NT2/D1 (cell line): ENCODE results near the gene CALR3.

Source experiments
- DNase-seq: peaks from one replicate; pipeline ENCODE4 v3.0.0-alpha.2; 2011; ENCODE audit warnings: low read depth, low spot score
- H3K27me3 ChIP-seq: 2 replicates; pipeline ENCODE4 v1.6.0; 2011; ENCODE audit warnings: mild to moderate bottlenecking; ENCODE audit not compliant: insufficient read length, insufficient read depth
- H3K36me3 ChIP-seq: 2 replicates; pipeline ENCODE4 v1.6.1; 2011; ENCODE audit warnings: mild to moderate bottlenecking, low read length, mixed read lengths; ENCODE audit not compliant: insufficient read depth, insufficient read length
- H3K4me1 ChIP-seq: 2 replicates; pipeline ENCODE4 v1.5.1; 2011; ENCODE audit not compliant: insufficient read depth, insufficient read length
- H3K4me3 ChIP-seq: 2 replicates; pipeline ENCODE4 v1.5.1; 2011; ENCODE audit warnings: low read depth; ENCODE audit not compliant: insufficient read length
- H3K9ac ChIP-seq: 2 replicates; pipeline ENCODE4 v1.6.0; 2011; ENCODE audit warnings: low read depth; ENCODE audit not compliant: insufficient read length
- H3K9me3 ChIP-seq: 2 replicates; pipeline ENCODE4 v1.5.1; 2011; ENCODE audit warnings: mild to moderate bottlenecking, low read length; ENCODE audit not compliant: insufficient read depth
- SUZ12 ChIP-seq: IDR thresholded peaks from 2 replicates; pipeline ENCODE4 v1.6.1; 2011; ENCODE audit not compliant: insufficient read length, insufficient read depth; ENCODE audit errors: extremely low read depth
- YY1 ChIP-seq: IDR thresholded peaks from 2 replicates; pipeline ENCODE4 v1.6.1; 2011; ENCODE audit not compliant: insufficient read length, insufficient read depth
- ZNF274 ChIP-seq: IDR thresholded peaks from 2 replicates; pipeline ENCODE4 v1.6.1; 2011; ENCODE audit warnings: mild to moderate bottlenecking, low read depth, low read length

The CALR3 gene

DNA sequence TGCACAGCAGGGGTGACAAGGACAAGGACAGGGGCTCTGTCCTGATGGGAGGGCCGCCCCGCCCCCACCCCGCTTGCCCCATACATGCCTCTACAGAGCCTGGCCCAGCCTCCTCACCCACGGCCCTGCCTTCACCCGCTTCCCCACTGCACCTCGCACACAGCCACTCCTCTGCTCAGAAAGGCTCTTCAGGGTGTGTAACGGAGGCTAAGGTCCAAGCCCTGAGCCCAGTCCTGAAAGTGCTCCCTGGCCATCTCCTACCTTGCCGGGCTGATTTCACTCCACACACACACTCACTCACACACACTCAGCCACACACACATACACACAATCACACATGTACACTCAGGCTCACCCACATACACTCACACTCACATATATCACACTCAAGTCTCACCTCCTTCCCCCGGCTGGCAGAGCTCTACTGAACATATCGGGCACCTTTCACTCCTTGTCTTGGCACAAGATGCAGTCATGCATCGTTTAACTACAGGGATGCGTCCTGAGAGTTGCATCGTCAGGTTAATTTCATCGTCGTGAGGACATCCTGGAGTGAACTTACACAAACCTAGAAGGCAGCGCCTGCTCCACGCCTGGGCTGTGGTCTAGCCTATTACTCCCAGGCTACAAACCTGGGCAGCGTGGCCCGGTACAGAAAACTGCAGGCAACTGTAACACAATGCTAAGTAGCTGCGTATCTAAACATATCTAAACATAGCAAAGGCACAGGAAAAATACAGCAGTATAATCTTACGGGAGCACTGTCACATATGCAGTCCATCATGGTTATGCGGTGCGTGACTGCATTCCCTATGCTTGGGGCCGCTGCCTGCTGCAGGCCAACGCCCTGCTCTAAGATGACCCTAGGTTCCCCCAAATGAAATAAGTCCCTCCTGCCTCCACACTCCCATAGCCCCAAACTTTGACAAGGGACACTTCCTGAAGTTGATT, 37.3 kb downstream of the CALR3 start:
- Histone ChIP-seq H3K4me3 (no peak overlapping the region), H3K4me1 (peaks cover 38% of the 10 kb centered on the region)
- DNase-seq: no peak

DNA sequence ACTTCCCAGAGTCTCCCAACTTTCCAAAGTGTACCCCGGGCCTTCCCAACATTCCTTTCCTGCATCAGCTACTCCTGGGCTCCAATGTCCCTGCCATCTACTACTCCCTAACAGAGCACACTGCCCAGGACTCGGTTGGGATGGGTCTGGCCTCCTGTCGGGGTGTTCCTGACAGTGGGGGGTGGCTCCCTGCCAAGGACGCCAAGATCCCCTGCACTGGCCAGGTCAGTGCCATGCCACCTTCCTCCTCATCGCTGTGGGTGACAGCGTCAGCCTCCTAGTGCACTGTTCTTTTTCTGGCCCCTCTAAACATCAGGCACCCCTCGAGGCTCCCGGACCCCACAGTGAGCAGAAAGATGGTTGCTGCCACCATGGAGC, 38.0 kb downstream of the CALR3 start:
- peaks cover 34% of the 10 kb centered on the region for H3K4me1 ChIP-seq
- no peaks in the 10 kb centered on the region for H3K9me3 ChIP-seq
- H3K9ac ChIP-seq: peak overlapping the region; percentile 11
- no peak overlapping the region for H3K4me3 ChIP-seq
- TF ChIP-seq ZNF274 (no peak), SUZ12 (no peak), YY1 (no peak)
- H3K36me3 ChIP-seq: peaks cover 9% of the 10 kb centered on the region
- no peak for DNase-seq
- H3K27me3 ChIP-seq: no peaks in the 10 kb centered on the region

More for the DNA sequence above, 37.3 kb downstream of the CALR3 start:
- TF ChIP-seq SUZ12 (no peak), ZNF274 (no peak), YY1 (no peak)
- peaks cover 13% of the 10 kb centered on the region for H3K36me3 ChIP-seq
- H3K9me3 ChIP-seq: no peaks in the 10 kb centered on the region
- H3K9ac ChIP-seq: peak overlapping the region; percentile 47
- no peaks in the 10 kb centered on the region for H3K27me3 ChIP-seq

DNA sequence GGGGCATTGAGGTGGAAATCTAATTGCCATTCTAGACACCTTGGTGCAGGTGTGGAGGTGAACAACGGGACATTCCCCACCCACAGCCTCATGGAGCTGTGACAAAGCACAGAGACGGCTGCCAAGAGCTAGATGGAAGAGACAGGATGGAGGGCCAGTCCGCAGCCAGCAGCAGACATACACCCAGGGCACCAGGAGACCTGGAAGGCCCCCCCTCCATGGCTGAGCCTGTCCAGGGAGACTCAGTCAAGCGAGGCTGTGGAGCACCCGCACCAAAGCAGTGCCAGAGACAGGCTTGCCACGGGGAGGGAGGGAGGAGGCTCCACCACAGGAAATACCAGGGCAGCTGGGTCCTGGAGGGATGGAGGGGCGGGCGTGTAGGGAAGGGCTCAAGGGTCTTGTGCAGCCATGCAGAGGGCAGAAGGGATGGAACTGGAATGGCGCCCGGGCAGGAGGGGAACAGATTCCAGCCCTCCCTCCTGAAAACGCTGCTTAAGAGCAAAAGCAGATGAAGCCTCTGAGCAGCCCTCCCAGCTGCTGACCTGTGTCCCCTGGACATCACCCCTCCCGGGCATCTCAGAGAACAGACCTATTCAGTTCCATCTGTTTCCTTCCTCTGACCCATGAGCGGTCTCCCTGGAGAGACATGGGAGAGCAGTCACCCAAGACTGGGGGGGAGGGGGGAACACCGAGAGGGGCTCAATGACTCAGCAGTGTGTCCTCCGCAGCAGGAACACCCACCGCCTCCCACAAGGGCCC, 38.6 kb downstream of the CALR3 start:
- H3K36me3 ChIP-seq: peaks cover 4% of the 10 kb centered on the region
- H3K27me3 ChIP-seq: no peaks in the 10 kb centered on the region
- DNase-seq: no peak
- H3K4me3 ChIP-seq: no peak overlapping the region
- H3K9ac ChIP-seq: peak overlapping the region; percentile 11
- TF ChIP-seq ZNF274: no peak
- TF ChIP-seq YY1: no peak
- no peaks in the 10 kb centered on the region for H3K9me3 ChIP-seq
- H3K4me1 ChIP-seq: peaks cover 30% of the 10 kb centered on the region

DNA sequence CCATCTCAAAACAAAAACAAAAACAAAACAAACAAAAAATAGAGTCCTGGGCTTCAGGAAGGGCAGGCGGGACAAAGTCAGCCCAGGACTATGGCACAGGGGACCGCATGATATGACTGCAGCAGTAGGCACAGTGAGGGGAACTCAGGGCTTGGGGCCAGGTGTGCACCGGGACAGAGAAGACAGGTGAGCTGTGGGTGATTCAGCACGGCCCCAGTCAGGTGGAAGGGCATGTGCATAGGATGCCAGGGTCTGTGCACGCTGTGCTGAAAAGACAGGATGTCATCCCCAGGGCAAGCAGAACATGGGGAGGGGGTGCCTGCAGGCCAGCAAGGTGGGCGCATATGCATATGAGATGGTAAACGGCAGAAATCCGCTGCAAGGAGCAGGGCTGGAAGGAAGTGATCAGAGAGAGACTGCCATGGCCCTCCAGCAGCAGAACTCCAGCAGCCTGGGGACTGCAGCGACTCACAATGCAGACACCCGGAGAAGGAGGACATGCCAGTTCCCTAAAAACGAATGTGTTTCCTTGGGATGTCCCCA, 39.2 kb downstream of the CALR3 start:
- no peak for TF ChIP-seq YY1
- TF ChIP-seq SUZ12: no peak
- no peak for TF ChIP-seq ZNF274
- no peak for DNase-seq
- Histone ChIP-seq H3K4me3 (no peak overlapping the region), H3K4me1 (peaks cover 30% of the 10 kb centered on the region), H3K36me3 (peaks cover 4% of the 10 kb centered on the region), H3K9ac (peak overlapping the region; percentile 11), H3K9me3 (no peaks in the 10 kb centered on the region), H3K27me3 (no peaks in the 10 kb centered on the region)

DNA sequence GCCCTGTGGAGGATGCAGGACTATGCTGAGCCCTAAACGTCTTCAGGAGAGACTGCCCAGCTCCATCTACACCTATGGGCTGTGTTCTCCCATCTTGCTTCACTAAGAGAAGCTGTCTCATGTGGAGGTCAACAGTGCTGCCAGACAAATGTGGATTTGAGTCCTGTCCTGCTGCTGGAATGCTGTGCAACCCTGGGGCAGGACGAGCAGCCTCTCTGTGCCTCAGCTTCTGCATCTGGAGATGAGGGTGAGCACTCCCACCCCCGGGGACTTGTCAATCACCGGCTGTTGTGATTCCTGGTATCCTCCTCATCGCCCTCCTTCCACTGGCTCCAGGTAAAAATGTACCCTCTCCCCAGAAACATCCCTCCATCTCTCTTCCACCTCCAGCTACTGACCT, 40.5 kb downstream of the CALR3 start:
- no peak overlapping the region for H3K9ac ChIP-seq
- H3K36me3 ChIP-seq: peaks cover 4% of the 10 kb centered on the region
- TF ChIP-seq ZNF274: no peak
- TF ChIP-seq YY1: no peak
- TF ChIP-seq SUZ12: no peak
- H3K9me3 ChIP-seq: no peaks in the 10 kb centered on the region
- no peaks in the 10 kb centered on the region for H3K27me3 ChIP-seq
- H3K4me1 ChIP-seq: peaks cover 30% of the 10 kb centered on the region
- no peak overlapping the region for H3K4me3 ChIP-seq
- DNase-seq: no peak

DNA sequence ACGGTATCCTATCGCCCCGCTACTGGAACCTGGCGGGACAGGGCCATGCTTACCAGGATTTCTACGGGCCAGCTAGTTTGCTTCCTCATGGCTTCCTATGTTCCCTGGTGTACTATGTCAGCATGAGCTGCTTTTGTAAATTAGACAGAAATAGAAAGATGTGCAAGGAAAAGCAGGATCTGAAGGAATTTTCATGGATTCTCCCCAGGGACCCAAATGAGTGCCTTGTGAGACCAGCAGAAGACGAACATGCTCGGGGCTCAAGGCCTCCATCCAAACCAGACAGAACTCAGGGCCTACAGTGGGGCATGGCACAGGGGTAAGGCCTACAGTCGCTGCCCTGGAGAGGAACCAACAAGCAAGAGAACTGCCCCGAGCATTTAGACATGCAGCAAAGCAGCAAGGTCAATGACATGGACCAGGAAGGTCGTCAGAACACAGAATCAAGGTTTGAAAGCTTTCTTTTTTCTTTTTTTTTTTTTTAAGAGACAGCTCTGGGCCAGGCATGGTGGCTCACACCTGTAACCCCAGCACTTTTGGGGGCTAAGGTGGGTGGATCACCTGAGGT, 41.5 kb downstream of the CALR3 start:
- H3K36me3 ChIP-seq: peaks cover 4% of the 10 kb centered on the region
- no peak for DNase-seq
- no peaks in the 10 kb centered on the region for H3K9me3 ChIP-seq
- no peak overlapping the region for H3K9ac ChIP-seq
- no peak overlapping the region for H3K4me3 ChIP-seq
- H3K4me1 ChIP-seq: peaks cover 29% of the 10 kb centered on the region
- TF ChIP-seq SUZ12: no peak
- no peak for TF ChIP-seq ZNF274
- no peak for TF ChIP-seq YY1
- no peaks in the 10 kb centered on the region for H3K27me3 ChIP-seq
